Spleen (tissue), 7 donors: Measurements from ENCODE around the gene EMC9.

Source experiments
- CTCF ChIP-seq, 11 experiments: fragments of 200-600 bp in 7 of 11; fragments of 450-650 bp in 4 of 11; sonication (generic) in 4 of 11; IDR thresholded peaks in 8 of 11; conservative IDR thresholded peaks in 3 of 11; 1 replicate in 7 of 11; 2 replicates in 4 of 11; pipeline versions ENCODE4 v1.4.0 to v1.8.0; 2016 to 2021; ENCODE audit warnings: antibody characterized with exemption in 11 of 11, inconsistent platforms in 4 of 11, mild to moderate bottlenecking in 1 of 11
- POLR2A ChIP-seq, 3 donors: fragments of 450-650 bp; IDR thresholded peaks; one replicate each; pipeline ENCODE4 v1.5.1; 2017; ENCODE audit warnings: antibody characterized with exemption in 3 of 3, mild to moderate bottlenecking in 1 of 3
- donor health status: DM: no; HTN: no; CAD: no; lungs with moderate emphysema.
- donor health status: DM: no; HTN: no; CAD: no.
- donor health status: DM: no; HTN: no; CAD: no.

GRCh38 chr14:24132061-24132685, 9.2 kb downstream of the EMC9 start:
- no peak for TF ChIP-seq CTCF (IDR thresholded peaks at IDR 0.05 in 8 of 11, conservative IDR thresholded peaks at IDR 0.05 in 3 of 11)
- no peak for TF ChIP-seq POLR2A (IDR thresholded peaks at IDR 0.05)
